LNCaP clone FGC (cell line): Measurements from ENCODE around the gene DHX30.

Source experiments
- DNase-seq: peaks from one replicate; pipeline ENCODE4 v3.0.0-alpha.2; 2011; ENCODE audit warnings: low read depth
- H3K4me3 ChIP-seq: 2 replicates; pipeline ENCODE4 v1.5.1; 2011; ENCODE audit warnings: mild to moderate bottlenecking, low read depth, low read length, control low read depth
- CTCF ChIP-seq: IDR thresholded peaks from 2 replicates; pipeline ENCODE4 v1.5.1; 2012; ENCODE audit warnings: mild to moderate bottlenecking; ENCODE audit not compliant: control insufficient read depth, insufficient read depth; ENCODE audit errors: extremely low read depth

DHX30 gene

GRCh38 chr3:47892286-47893040 is 89.5 kb downstream of the DHX30 start:
- TF ChIP-seq CTCF: no peak
- H3K4me3 ChIP-seq: no peak overlapping the region
- DNase-seq: no peak

GRCh38 chr3:47895241-47895640 is 92.3 kb downstream of the DHX30 start:
- no peak overlapping the region for H3K4me3 ChIP-seq
- no peak for DNase-seq
- no peak for TF ChIP-seq CTCF

GRCh38 chr3:47896736-47897135 is 93.8 kb downstream of the DHX30 start:
- DNase-seq: no peak
- TF ChIP-seq CTCF: no peak
- H3K4me3 ChIP-seq: no peak overlapping the region

- H3K4me3 ChIP-seq: no peak overlapping the region
- no peak for DNase-seq
- TF ChIP-seq CTCF: no peak
Measured at GRCh38 chr3:47897954-47898353, 95.0 kb downstream of the DHX30 start.

GRCh38 chr3:47899495-47900108 is 96.7 kb downstream of the DHX30 start:
- H3K4me3 ChIP-seq: no peak overlapping the region
- no peak for DNase-seq

More at GRCh38 chr3:47899495-47900108, 96.7 kb downstream of the DHX30 start:
- TF ChIP-seq CTCF: no peak
